Activated CD4-positive, alpha-beta memory T cell treated with anti-CD3 and anti-CD28 coated beads for 36 hours (primary cell): ENCODE results near the gene HEBP2. TPM values are rescaled to one million over a fixed set of nuclear protein-coding genes. Genes with fewer than 3 reads are reported as not detected.

Experiments used
- CTCF ChIA-PET: fragments of 350-600 bp; sonication (Branson Sonifier 250); formaldehyde crosslinking; loops from one replicate; lab custom pipeline; 2021; ENCODE audit warnings: antibody characterized with exemption, inconsistent platforms; lab: Charles Lee
- POLR2A ChIA-PET: fragments of 350-600 bp; sonication (Branson Sonifier 250); formaldehyde crosslinking; loops from one replicate; lab custom pipeline; 2021; ENCODE audit warnings: antibody characterized with exemption; lab: Charles Lee
- DNase-seq: peaks from one replicate; pipeline ENCODE4 v3.0.0-alpha.2; 2020
- H3K27ac Mint-ChIP-seq: one replicate; pipeline ENCODE4 v1.8.0; 2021; ENCODE audit warnings: mixed read lengths
- H3K27me3 Mint-ChIP-seq: one replicate; pipeline ENCODE4 v1.8.0; 2021; ENCODE audit warnings: mixed read lengths
- H3K36me3 Mint-ChIP-seq: one replicate; pipeline ENCODE4 v1.8.0; 2021; ENCODE audit warnings: mixed read lengths
- H3K4me1 Mint-ChIP-seq: one replicate; pipeline ENCODE4 v1.8.0; 2021; ENCODE audit warnings: low read depth, mixed read lengths
- H3K4me3 Mint-ChIP-seq: one replicate; pipeline ENCODE4 v1.8.0; 2021; ENCODE audit warnings: mild to moderate bottlenecking, mixed read lengths
- H3K9me3 Mint-ChIP-seq: one replicate; pipeline ENCODE4 v1.8.0; 2021; ENCODE audit warnings: mixed read lengths
- intact Hi-C: fragments of 100-400 bp; cut with micrococcal nuclease; formaldehyde crosslinking; loops from one replicate; pipeline ENCODE4 v1.15.1; 2023
- total RNA-seq, 2 experiments: library from RNA; stranded (reverse); gene quantifications; one replicate each; pipeline ENCODE4 v1.2.3, GENCODE V29; 2021

HEBP2 gene
- total RNA-seq, 2 experiments from 2014 or later: 49.5 to 49.6 TPM

DNA sequence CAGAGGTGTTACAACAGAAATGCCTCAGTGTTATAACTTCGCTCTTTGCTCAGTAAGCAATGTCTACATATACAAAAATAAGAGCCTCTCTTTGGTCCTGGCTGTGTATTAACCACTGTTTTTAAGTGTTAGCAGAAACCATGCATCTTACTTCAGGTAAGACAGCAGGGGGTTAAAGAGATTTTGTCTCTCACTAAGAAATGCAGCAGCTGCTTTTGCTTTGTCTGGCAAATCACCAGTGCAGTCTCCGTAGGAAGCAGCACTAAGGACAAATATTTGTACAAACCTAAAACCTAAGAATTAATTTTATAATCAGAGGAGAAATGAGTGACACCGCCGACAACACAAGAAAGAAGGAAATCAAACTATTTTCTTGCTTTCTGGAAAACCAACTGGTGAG is 25.6 kb upstream of the HEBP2 start:
- H3K27me3 Mint-ChIP-seq: peaks cover 2% of the 10 kb centered on the region
- no peaks in the 10 kb centered on the region for H3K4me1 Mint-ChIP-seq
- no peaks in the 10 kb centered on the region for H3K9me3 Mint-ChIP-seq
- no peak overlapping the region for H3K27ac Mint-ChIP-seq
- H3K4me3 Mint-ChIP-seq: no peak overlapping the region
- no peak for DNase-seq
- POLR2A ChIA-PET: no interaction called here
- CTCF ChIA-PET: no interaction called here
- intact Hi-C loops: no loop called here
- no peaks in the 10 kb centered on the region for H3K36me3 Mint-ChIP-seq

DNA sequence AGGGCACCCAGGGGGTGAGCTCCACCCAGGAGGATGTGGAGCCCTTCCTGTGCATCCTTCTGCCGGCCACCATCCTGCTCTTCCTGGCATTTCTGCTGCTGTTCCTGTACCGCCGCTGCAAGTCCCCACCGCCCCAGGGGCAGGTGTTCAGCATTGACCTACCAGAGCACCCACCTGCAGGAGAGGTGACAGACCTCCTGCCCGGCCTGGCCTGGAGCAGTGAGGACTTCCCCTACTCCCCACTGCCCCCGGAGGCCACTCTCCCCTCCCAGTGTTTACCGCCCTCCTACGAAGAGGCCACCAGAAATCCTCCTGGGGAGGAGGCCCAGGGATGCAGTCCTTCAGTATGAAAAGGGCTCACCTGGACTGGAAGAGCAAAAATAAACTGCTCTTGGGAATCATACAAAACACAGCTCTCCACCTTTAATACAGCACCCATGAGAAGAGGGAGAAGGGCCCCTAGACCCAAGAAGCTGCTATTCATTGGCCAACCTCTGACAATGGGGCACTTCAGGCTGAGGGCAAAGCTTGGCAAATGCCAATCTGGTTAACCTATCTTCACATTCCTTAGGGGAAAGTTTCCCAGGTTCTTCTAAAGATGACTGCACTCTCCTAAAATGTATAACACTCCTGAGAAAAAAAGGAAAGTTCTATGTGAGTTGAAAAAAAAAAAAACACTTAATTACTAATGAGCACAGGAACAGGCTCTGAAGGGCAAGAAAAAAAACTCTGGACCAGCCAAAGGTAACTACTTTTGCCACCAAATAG is 21.3 kb upstream of the HEBP2 start:
- Mint-ChIP-seq H3K4me1 (no peaks in the 10 kb centered on the region), H3K27me3 (peaks cover 2% of the 10 kb centered on the region), H3K36me3 (no peaks in the 10 kb centered on the region), H3K27ac (no peak overlapping the region), H3K9me3 (no peaks in the 10 kb centered on the region), H3K4me3 (no peak overlapping the region)
- DNase-seq: no peak
- intact Hi-C loops: no loop called here
- ChIA-PET CTCF (no interaction called here), POLR2A (interaction anchor here (0.6 kb wide), 1 partner anchor 184 kb away, joined by 3 read pairs; no protein-coding TSS in a partner anchor)

DNA sequence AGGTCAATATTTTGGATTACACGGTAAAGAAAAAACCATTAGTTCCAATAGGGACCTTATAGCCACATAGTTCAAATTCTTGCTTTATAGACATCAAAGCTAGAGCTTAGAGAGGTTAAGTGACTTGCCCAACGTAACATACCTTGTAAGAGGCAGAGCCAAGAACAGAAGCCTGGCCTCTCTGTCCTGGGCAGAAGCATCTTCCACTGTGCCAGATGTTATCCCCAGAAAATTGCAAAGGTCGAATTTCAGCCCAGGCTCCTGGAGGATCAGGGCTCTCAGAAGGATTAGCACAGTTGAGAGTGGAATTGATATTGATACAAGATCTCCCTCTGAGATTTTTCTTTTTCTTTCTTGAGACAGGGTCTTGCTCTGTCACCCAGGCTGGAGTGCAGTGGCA is 20.2 kb upstream of the HEBP2 start:
- Mint-ChIP-seq H3K27ac (no peak overlapping the region), H3K27me3 (peaks cover 2% of the 10 kb centered on the region), H3K9me3 (no peaks in the 10 kb centered on the region), H3K4me3 (no peak overlapping the region), H3K36me3 (no peaks in the 10 kb centered on the region), H3K4me1 (no peaks in the 10 kb centered on the region)
- ChIA-PET POLR2A (no interaction called here), CTCF (no interaction called here)
- intact Hi-C loops: no loop called here
- no peak for DNase-seq

DNA sequence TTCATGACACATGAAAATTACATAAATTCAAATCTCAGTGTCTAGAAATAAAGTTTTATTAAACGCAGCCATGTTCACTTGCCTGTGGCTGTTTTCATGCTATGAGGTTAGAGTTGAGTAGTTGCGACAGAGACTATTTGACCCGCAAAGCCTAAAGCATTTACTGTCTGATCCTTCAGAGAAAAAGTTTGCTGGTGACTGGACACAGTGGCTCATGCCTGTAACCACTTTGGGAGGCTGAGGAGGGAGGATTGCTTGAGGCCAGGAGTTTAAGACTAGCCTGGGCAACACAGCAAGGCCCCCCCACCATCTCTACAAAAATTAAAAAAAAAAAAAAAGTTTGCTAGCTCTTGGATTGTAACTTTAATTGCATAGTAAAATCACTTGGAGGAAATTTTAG is 17.1 kb upstream of the HEBP2 start:
- Mint-ChIP-seq H3K27ac (no peak overlapping the region), H3K4me1 (no peaks in the 10 kb centered on the region), H3K4me3 (no peak overlapping the region), H3K9me3 (no peaks in the 10 kb centered on the region), H3K36me3 (no peaks in the 10 kb centered on the region), H3K27me3 (peaks cover 7% of the 10 kb centered on the region)
- intact Hi-C loops: no loop called here
- ChIA-PET CTCF (no interaction called here), POLR2A (interaction anchor here (0.6 kb wide), 1 partner anchor 251 kb away, joined by 4 read pairs; no protein-coding TSS in a partner anchor)
- DNase-seq: no peak

DNA sequence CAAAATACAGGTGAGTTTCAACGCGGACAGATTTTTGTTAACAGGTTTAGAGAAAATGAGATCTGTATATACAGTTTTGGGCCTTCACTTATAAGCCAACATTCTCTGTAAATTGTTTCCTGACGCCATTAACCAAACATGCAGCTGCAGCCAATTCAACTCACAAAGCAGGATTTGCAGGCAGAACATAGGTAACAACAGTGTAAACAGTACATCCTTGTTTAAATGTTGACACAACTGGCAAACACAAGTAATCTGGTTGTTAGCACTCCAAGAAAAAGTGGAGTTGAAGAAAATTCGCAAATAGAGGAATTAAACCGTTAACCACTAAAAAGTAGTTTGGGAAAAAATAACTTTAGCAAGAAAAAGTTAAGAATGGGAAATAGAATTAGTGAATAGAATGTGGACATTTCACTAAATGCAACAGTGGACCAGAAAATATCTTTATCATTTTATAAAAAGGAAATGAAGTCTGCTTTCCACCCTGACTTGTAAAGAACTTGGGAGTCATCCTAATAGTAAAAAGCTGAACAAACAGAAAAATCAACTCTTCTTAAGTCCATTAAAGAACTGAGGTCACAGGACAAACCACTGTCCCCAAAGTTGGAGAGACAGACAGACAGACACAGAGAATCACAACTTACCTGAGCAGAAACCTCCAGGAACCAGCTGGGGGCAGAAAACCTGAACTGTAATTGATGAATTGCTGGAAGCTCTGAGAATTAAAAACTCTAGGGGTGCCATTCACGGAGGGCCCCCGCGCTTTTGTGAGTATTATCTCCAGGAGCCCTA is 16.2 kb upstream of the HEBP2 start:
- ChIA-PET POLR2A (interaction anchor here (0.6 kb wide), 1 partner anchor 252 kb away, joined by 4 read pairs; no protein-coding TSS in a partner anchor), CTCF (no interaction called here)
- H3K4me3 Mint-ChIP-seq: no peak overlapping the region
- H3K9me3 Mint-ChIP-seq: no peaks in the 10 kb centered on the region
- no peak overlapping the region for H3K27ac Mint-ChIP-seq
- no peaks in the 10 kb centered on the region for H3K36me3 Mint-ChIP-seq
- intact Hi-C loops: no loop called here
- peaks cover 6% of the 10 kb centered on the region for H3K27me3 Mint-ChIP-seq
- DNase-seq: no peak
- no peaks in the 10 kb centered on the region for H3K4me1 Mint-ChIP-seq

DNA sequence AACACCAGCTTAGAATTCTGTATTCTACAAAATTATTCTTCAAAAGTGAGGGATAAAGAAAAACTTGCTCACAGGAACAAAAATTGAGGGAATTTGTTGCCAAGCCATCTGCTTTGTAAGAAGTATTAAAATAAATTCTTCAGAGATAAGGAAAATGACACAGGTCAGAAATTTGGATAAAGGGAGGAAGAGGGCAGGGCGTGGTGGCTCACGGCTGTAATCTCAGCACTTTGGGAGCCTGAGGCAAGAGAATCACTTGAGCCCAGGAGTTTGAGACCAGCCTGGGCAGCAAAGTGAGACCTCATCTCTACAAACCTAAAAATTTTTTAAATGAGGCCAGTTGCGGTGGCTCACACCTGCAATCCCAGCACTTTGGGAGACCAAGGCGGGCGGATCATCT is 14.5 kb upstream of the HEBP2 start:
- ChIA-PET CTCF (no interaction called here), POLR2A (no interaction called here)
- Mint-ChIP-seq H3K27ac (no peak overlapping the region), H3K27me3 (peaks cover 6% of the 10 kb centered on the region), H3K36me3 (no peaks in the 10 kb centered on the region), H3K9me3 (no peaks in the 10 kb centered on the region), H3K4me1 (no peaks in the 10 kb centered on the region), H3K4me3 (no peak overlapping the region)
- no peak for DNase-seq
- intact Hi-C loops: no loop called here

DNA sequence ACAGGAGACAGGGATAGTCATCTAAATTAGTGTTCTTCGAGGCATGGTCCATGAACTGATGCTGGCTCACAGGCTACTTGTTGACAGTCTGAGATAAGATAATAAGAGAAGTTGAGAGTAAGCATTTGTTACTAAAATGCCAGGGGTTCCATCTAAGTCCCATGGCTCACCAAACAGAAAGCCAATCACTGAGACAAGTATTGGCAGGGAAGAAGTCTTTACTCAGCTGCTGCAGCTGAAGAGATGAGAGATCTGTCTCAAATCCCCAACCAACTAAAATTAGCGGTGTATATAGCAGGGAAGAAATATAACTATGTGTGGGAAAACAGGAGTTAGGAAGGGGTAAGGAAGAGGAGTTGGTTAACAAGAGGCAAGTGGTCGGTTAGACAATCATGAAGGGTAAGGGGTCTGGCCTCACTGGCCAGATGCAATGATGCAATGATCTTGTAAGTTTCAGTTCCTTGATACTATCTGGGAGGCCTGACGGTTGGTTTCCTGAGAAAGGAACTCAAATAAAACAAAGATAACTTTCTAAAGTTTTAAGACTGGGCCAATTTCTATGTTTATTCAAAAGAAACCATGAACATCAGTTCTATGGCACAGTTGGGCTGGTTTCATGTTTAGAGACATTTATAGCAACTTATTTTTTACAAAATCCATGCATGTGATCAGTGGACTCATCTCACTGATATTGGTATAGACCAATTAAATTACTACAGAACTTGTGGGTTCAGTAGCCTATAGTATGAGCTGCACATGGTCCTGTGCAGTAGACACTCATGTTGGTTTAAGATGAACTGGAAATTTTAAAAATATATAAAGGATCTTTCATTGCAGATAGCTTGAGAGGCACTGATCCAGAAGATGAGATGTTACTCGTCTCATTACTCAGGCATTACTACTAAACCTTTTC is 9.9 kb upstream of the HEBP2 start:
- Mint-ChIP-seq H3K27me3 (peaks cover 6% of the 10 kb centered on the region), H3K36me3 (no peaks in the 10 kb centered on the region), H3K27ac (no peak overlapping the region), H3K4me1 (no peaks in the 10 kb centered on the region), H3K4me3 (no peak overlapping the region), H3K9me3 (no peaks in the 10 kb centered on the region)
- ChIA-PET CTCF (interaction anchor here (2.1 kb wide), 1 partner anchor 10 kb away, joined by 5 read pairs; the partner anchor contains the start of gene HEBP2), POLR2A (no interaction called here)
- intact Hi-C loops: no loop called here
- no peak for DNase-seq

DNA sequence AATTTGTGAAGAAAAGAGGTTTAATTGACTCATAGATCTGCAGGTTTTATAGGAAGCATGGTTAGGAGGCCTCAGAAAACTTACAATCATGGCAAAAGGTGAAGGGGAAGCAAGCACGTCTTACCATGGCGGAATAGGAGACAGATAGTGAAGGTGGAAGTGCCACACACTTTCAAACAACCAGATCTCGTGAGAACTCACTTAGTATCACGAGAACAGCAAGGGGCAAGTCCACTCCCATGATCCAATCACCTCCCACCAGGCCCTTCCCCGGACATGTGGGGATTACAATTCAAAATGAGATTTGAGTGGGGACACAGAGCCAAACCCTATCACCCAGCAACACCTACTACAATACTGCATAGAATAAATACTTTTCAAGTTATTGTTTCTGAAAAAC is 7.3 kb upstream of the HEBP2 start:
- POLR2A ChIA-PET: no interaction called here
- CTCF ChIA-PET: no interaction called here
- intact Hi-C loops: no loop called here

DNA sequence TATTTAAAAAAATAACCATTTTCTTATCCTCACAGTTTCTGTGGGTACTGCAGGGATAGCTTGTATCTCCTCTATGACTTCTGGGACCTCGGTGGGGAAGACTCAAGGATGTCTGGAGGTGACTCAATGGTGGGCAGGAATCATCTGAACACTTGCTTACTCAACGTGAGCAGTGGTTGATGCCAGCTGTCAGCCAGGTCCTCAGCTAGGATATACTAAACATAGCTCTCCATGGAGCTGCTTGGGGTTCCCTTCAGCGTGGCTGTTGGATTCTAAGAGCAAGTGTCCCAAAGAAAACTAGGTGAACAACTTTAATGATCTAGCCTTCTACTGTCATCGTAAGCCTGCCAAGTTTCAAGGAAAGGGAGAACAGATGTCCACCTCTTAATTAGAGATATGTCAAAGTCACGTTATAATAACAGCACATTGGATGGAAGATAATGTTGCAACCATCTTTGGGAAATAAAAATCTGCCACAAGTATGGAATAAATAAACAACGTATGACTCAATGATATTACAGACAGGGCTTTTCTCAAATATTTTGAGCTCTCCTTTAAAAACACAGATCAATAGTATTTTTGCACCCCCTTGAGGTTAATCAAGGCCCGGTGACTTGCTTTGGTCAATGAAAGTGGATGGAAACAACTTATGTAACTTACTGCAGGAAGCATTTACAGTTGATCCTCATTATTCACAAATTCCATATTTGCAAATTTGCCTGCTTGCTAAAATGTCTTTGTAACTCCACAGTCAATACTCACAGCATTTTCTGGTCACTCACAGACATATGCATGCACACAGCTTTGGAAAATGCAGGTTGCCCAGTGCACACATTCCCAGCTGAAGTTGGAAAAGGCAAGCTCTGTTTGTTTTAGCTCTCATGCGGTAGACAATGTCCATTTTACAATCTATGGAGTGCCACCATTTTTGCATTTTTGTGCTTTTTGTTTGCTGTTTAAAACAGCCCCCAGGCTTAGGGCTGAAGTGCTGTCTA is 6.6 kb upstream of the HEBP2 start:
- ChIA-PET POLR2A (no interaction called here), CTCF (no interaction called here)
- Mint-ChIP-seq H3K36me3 (no peaks in the 10 kb centered on the region), H3K9me3 (no peaks in the 10 kb centered on the region), H3K27ac (no peak overlapping the region), H3K27me3 (peaks cover 2% of the 10 kb centered on the region), H3K4me3 (no peak overlapping the region), H3K4me1 (no peaks in the 10 kb centered on the region)
- DNase-seq: no peak
- intact Hi-C loops: no loop called here

More for the DNA sequence above, 7.3 kb upstream of the HEBP2 start:
- H3K4me3 Mint-ChIP-seq: no peak overlapping the region
- no peak for DNase-seq
- no peaks in the 10 kb centered on the region for H3K36me3 Mint-ChIP-seq
- no peak overlapping the region for H3K27ac Mint-ChIP-seq
- H3K9me3 Mint-ChIP-seq: no peaks in the 10 kb centered on the region
- H3K4me1 Mint-ChIP-seq: no peaks in the 10 kb centered on the region
- peaks cover 4% of the 10 kb centered on the region for H3K27me3 Mint-ChIP-seq

DNA sequence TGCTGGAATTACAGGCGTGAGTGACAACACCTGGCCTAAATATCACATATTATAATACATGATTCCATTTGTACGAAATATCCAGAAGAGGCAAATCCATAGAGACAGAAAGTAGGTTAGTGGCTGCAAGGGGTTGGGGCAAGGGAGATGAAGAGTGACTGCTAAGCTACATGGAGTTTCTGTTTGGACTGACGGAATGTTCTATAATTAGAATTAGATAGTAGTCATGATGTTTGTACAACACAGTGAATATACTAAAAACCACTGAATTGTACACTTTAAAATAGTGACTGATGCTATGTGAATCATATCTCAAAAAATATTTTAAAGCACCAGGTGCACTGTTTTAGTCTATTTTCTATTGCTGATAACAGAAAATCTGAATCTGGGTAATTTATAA is 3.7 kb upstream of the HEBP2 start:
- H3K27me3 Mint-ChIP-seq: no peaks in the 10 kb centered on the region
- DNase-seq: no peak
- intact Hi-C loops: loop anchor here (5.0 to 10.0 kb wide), 3 partner anchors 238 to 396 kb away; partner anchors contain the start of gene ARFGEF3
- POLR2A ChIA-PET: no interaction called here
- H3K9me3 Mint-ChIP-seq: no peaks in the 10 kb centered on the region
- H3K4me3 Mint-ChIP-seq: no peak overlapping the region
- H3K27ac Mint-ChIP-seq: no peak overlapping the region
- H3K4me1 Mint-ChIP-seq: peaks cover 9% of the 10 kb centered on the region
- CTCF ChIA-PET: no interaction called here
- peaks cover 1% of the 10 kb centered on the region for H3K36me3 Mint-ChIP-seq
